ENCODE measurements around the gene RALGAPA2.

- TF ChIP-seq ATF3 (IDR thresholded peaks at IDR 0.05) (no peak), ZBTB33 (IDR thresholded peaks at IDR 0.05; ENCODE audit: extremely low read depth, insufficient replicate concordance, low read length) (no peak)
- TF ChIP-seq, protein P1, sequence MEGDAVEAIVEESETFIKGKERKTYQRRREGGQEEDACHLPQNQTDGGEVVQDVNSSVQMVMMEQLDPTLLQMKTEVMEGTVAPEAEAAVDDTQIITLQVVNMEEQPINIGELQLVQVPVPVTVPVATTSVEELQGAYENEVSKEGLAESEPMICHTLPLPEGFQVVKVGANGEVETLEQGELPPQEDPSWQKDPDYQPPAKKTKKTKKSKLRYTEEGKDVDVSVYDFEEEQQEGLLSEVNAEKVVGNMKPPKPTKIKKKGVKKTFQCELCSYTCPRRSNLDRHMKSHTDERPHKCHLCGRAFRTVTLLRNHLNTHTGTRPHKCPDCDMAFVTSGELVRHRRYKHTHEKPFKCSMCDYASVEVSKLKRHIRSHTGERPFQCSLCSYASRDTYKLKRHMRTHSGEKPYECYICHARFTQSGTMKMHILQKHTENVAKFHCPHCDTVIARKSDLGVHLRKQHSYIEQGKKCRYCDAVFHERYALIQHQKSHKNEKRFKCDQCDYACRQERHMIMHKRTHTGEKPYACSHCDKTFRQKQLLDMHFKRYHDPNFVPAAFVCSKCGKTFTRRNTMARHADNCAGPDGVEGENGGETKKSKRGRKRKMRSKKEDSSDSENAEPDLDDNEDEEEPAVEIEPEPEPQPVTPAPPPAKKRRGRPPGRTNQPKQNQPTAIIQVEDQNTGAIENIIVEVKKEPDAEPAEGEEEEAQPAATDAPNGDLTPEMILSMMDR (IDR thresholded peaks at IDR 0.05 in 2 of 3, conservative IDR thresholded peaks at IDR 0.05 in 1 of 3; ENCODE audit: borderline replicate concordance in 1 of 3, insufficient read depth in 1 of 3, low read depth in 2 of 3, low read length in 2 of 3), result no peak
Measured at GRCh38 chr20:20519269-20519668, 193.2 kb downstream of the RALGAPA2 start.

All from HCT116 (cell line).